A673 (cell line): ENCODE measurements around the gene DDX27. TPM values are rescaled to one million over a fixed set of nuclear protein-coding genes. Genes with fewer than 3 reads are reported as not detected.

Experiments used
- BruUV-seq: library from RNA; stranded (reverse); fragments of 400-500 nt; replicated peaks from 2 replicates; lab custom pipeline; 2021; lab: Mats Ljungman, UMichigan
- CTCF ChIA-PET: fragments of 300-600 bp; sonication (Branson Sonifier 250); formaldehyde crosslinking; loops from one replicate; lab custom pipeline; 2022; ENCODE audit warnings: antibody characterized with exemption; lab: Charles Lee
- POLR2A ChIA-PET: fragments of 300-600 bp; sonication (Branson Sonifier 250); formaldehyde crosslinking; loops from one replicate; lab custom pipeline; 2022; ENCODE audit warnings: antibody characterized with exemption; ENCODE audit not compliant: low non-redundant PET; lab: Charles Lee
- DNase-seq: peaks from one replicate; pipeline ENCODE4 v3.0.0-alpha.2; 2015; ENCODE audit warnings: low spot score
- H3K27ac ChIP-seq: fragments of 200-600 bp; sonication (generic); 2 replicates; pipeline ENCODE4 v1.5.1; 2016; ENCODE audit warnings: mixed run types, low read depth, mild to moderate bottlenecking, mixed read lengths, antibody characterized with exemption, low read length; ENCODE audit not compliant: poor library complexity, severe bottlenecking
- H3K27me3 ChIP-seq: fragments of 200-600 bp; sonication (generic); replicated peaks from 2 replicates; pipeline ENCODE4 v1.6.1; 2017; ENCODE audit warnings: mixed run types, low read depth, mild to moderate bottlenecking, mixed read lengths, antibody characterized with exemption, low read length; ENCODE audit not compliant: insufficient read depth, poor library complexity
- H3K36me3 ChIP-seq: fragments of 200-600 bp; sonication (generic); 2 replicates; pipeline ENCODE4 v1.6.1; 2016; ENCODE audit warnings: mixed run types, mild to moderate bottlenecking, mixed read lengths, antibody characterized with exemption, low read length; ENCODE audit not compliant: insufficient read depth, poor library complexity, severe bottlenecking
- H3K4me1 ChIP-seq: fragments of 200-600 bp; sonication (generic); 2 replicates; pipeline ENCODE4 v1.6.1; 2017; ENCODE audit warnings: mixed run types, mild to moderate bottlenecking, mixed read lengths, antibody characterized with exemption, low read length; ENCODE audit not compliant: insufficient read depth, poor library complexity, severe bottlenecking
- H3K4me3 ChIP-seq: fragments of 200-600 bp; sonication (generic); 2 replicates; pipeline ENCODE4 v1.5.1; 2016; ENCODE audit warnings: low read depth, mixed run types, mild to moderate bottlenecking, mixed read lengths, low read length; ENCODE audit not compliant: poor library complexity, severe bottlenecking
- H3K9me3 ChIP-seq: fragments of 200-600 bp; sonication (generic); 2 replicates; pipeline ENCODE4 v1.6.1; 2016; ENCODE audit warnings: mixed run types, low read depth, mild to moderate bottlenecking, mixed read lengths, antibody characterized with exemption, low read length; ENCODE audit not compliant: poor library complexity, severe bottlenecking
- EZH2 ChIP-seq: fragments of 200-600 bp; sonication (generic); IDR thresholded peaks from 2 replicates; pipeline ENCODE4 v1.6.1; 2017; ENCODE audit warnings: borderline replicate concordance, low read depth, mild to moderate bottlenecking, mixed read lengths, antibody characterized with exemption, low read length; ENCODE audit not compliant: poor library complexity, severe bottlenecking
- intact Hi-C: fragments of 100-400 bp; cut with micrococcal nuclease; formaldehyde crosslinking; loops from one replicate; pipeline ENCODE4 v1.10.0; 2022; ENCODE audit not compliant: unreplicated experiment
- total RNA-seq: library from RNA; stranded (reverse); gene quantifications from 2 replicates; pipeline ENCODE4 v1.2.3, GENCODE V29; 2021
- TF ChIP-seq, protein P1 (sequence below): fragments of 300-800, 200-600 bp; sonication (generic); conservative IDR thresholded peaks from 2 replicates; pipeline ENCODE4 v1.5.1; 2017; ENCODE audit warnings: low read depth, mild to moderate bottlenecking, antibody characterized with exemption, low read length, moderate library complexity, mixed read lengths

Gene DDX27
- total RNA-seq, 1 experiment from 2014 or later = 62.4 TPM

- Histone ChIP-seq H3K36me3 (no peaks in the 10 kb centered on the region), H3K4me3 (no peak overlapping the region), H3K4me1 (no peaks in the 10 kb centered on the region), H3K9me3 (no peaks in the 10 kb centered on the region), H3K27me3 (no peaks in the 10 kb centered on the region), H3K27ac (no peak overlapping the region)
- intact Hi-C loops = no loop called here
- no peak for TF ChIP-seq EZH2
- TF ChIP-seq, protein P1, sequence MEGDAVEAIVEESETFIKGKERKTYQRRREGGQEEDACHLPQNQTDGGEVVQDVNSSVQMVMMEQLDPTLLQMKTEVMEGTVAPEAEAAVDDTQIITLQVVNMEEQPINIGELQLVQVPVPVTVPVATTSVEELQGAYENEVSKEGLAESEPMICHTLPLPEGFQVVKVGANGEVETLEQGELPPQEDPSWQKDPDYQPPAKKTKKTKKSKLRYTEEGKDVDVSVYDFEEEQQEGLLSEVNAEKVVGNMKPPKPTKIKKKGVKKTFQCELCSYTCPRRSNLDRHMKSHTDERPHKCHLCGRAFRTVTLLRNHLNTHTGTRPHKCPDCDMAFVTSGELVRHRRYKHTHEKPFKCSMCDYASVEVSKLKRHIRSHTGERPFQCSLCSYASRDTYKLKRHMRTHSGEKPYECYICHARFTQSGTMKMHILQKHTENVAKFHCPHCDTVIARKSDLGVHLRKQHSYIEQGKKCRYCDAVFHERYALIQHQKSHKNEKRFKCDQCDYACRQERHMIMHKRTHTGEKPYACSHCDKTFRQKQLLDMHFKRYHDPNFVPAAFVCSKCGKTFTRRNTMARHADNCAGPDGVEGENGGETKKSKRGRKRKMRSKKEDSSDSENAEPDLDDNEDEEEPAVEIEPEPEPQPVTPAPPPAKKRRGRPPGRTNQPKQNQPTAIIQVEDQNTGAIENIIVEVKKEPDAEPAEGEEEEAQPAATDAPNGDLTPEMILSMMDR = no peak
- CTCF ChIA-PET = no interaction called here
- DNase-seq = no peak
- POLR2A ChIA-PET = no interaction called here
- no TSS peak for BruUV-seq
Observed at GRCh38 chr20:49199729-49200293, 19.4 kb upstream of the DDX27 start.

- Histone ChIP-seq H3K4me1 (no peaks in the 10 kb centered on the region), H3K9me3 (no peaks in the 10 kb centered on the region), H3K4me3 (no peak overlapping the region), H3K36me3 (no peaks in the 10 kb centered on the region), H3K27me3 (no peaks in the 10 kb centered on the region), H3K27ac (no peak overlapping the region)
- ChIA-PET POLR2A (no interaction called here), CTCF (no interaction called here)
- DNase-seq = no peak
- no TSS peak for BruUV-seq
- intact Hi-C loops = no loop called here
- TF ChIP-seq, protein P1 = no peak
- TF ChIP-seq EZH2 = no peak
Observed at GRCh38 chr20:49203011-49203410, 16.2 kb upstream of the DDX27 start.

DNA sequence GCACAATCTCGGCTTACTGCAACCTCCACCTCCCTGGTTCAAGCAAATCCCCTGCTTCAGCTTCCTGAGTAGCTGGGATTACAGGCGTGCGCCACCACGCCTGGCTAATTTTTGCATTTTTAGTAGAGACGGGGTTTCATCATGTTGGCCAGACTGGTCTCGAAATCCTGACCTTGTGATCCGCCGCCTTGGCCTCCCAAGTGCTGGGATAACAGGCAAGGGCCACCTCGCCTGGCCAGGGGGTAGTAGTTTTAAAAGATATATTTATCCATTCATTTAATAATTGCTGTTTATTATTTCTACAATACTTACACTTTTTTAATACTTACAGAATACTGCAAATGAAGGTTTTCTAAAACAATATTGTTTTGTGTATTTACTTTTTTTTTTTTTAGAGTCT is 15.5 kb upstream of the DDX27 start:
- H3K36me3 ChIP-seq = no peaks in the 10 kb centered on the region
- intact Hi-C loops = no loop called here
- no peaks in the 10 kb centered on the region for H3K27me3 ChIP-seq
- no TSS peak for BruUV-seq
- H3K27ac ChIP-seq = no peak overlapping the region
- TF ChIP-seq, protein P1 = no peak
- TF ChIP-seq EZH2 = no peak
- no peak overlapping the region for H3K4me3 ChIP-seq
- CTCF ChIA-PET = no interaction called here
- no peaks in the 10 kb centered on the region for H3K4me1 ChIP-seq
- POLR2A ChIA-PET = no interaction called here
- H3K9me3 ChIP-seq = no peaks in the 10 kb centered on the region
- no peak for DNase-seq
